Lung (tissue), 12 donors: ENCODE measurements around the gene RNF217. TPM values are rescaled to one million over a fixed set of nuclear protein-coding genes. Genes with fewer than 3 reads are reported as not detected.
"Not testable (repeated sequence)": the region's sequence is repeated elsewhere in the genome, so short reads cannot be mapped to it uniquely, and the experiment has no call there.

Experiments used
- ATAC-seq: fragments of 200-7000 bp; cut with Tn5 transposase; one replicate; pipeline ENCODE4 v1.9.1; 2020; ENCODE audit warnings: moderate number of reproducible peaks; ENCODE audit not compliant: insufficient read depth, low FRiP score
- DNase-seq, 3 donors: peaks; one replicate each; pipeline ENCODE4 v3.0.0-alpha.2; 2013 to 2017
- H3K27ac ChIP-seq, 2 donors: one replicate each; pipeline ENCODE4 v1.5.1; 2013; ENCODE audit warnings: mild to moderate bottlenecking in 2 of 2, moderate library complexity in 2 of 2, control low read depth in 1 of 2, inconsistent platforms in 1 of 2, low read depth in 1 of 2, low read length in 1 of 2
- H3K27me3 ChIP-seq, 3 donors: one replicate each; pipeline ENCODE4 v1.5.1; 2013; ENCODE audit warnings: low read length in 2 of 3; ENCODE audit not compliant: control insufficient read depth in 3 of 3, insufficient read depth in 3 of 3
- H3K36me3 ChIP-seq, 4 donors: one replicate each; pipeline ENCODE4 v1.5.1; 2013; ENCODE audit warnings: low read length in 4 of 4, mild to moderate bottlenecking in 1 of 4, moderate library complexity in 1 of 4; ENCODE audit not compliant: control insufficient read depth in 4 of 4, insufficient read depth in 4 of 4
- H3K4me1 ChIP-seq, 5 donors: one replicate each; pipeline ENCODE4 v1.5.1; 2013; ENCODE audit warnings: low read length in 5 of 5, mild to moderate bottlenecking in 2 of 5, moderate library complexity in 1 of 5; ENCODE audit not compliant: control insufficient read depth in 5 of 5, insufficient read depth in 5 of 5
- H3K4me3 ChIP-seq: one replicate; pipeline ENCODE4 v1.5.1; 2013; ENCODE audit warnings: mild to moderate bottlenecking, control low read depth, moderate library complexity
- H3K9ac ChIP-seq, 2 donors: one replicate each; pipeline ENCODE4 v1.5.1; 2013; ENCODE audit warnings: low read length in 2 of 2, control low read depth in 1 of 2; ENCODE audit not compliant: insufficient read depth in 1 of 2
- H3K9me3 ChIP-seq, 4 donors: one replicate each; pipeline ENCODE4 v1.5.1; 2013; ENCODE audit warnings: low read length in 3 of 4, mild to moderate bottlenecking in 1 of 4, moderate library complexity in 1 of 4; ENCODE audit not compliant: control insufficient read depth in 4 of 4, insufficient read depth in 3 of 4
- CTCF ChIP-seq: IDR thresholded peaks from 2 replicates; pipeline ENCODE4 v1.5.1; 2012; ENCODE audit warnings: mild to moderate bottlenecking; ENCODE audit errors: control extremely low read depth, extremely low read depth
- WGBS, 2 donors: extraction: QIAGEN DNeasy Blood & Tissue Kit; methylation state at CpG; one replicate each; pipeline ENCODE4 v1.1.7; 2013; 5-methylcytosine and 5-hydroxymethylcytosine counted together
- polyA plus RNA-seq, 2 donors: library from polyadenylated mRNA; stranded (reverse); fragments of 200-250 nt; gene quantifications; one replicate each; pipeline ENCODE4 v1.2.1, GENCODE V29; 2013
- total RNA-seq, 2 donors: library from RNA; depleted of rRNA in 1 of 2; stranded (reverse); fragments of >200 nt in 1 of 2; gene quantifications; one replicate each; pipeline ENCODE4 v1.2.1, GENCODE V29; 2014 to 2021
- donor health status: control.
- donor health status: control.
- donor health status: Bipolar disorder and iron deficiency.
- donor health status: healthy.
- donor health status: DM: yes; HTN: yes; CAD: no.

Gene RNF217
- total and polyA plus RNA-seq, 4 donors, result 3.1 to 58.6 (median 13.6) TPM

DNA sequence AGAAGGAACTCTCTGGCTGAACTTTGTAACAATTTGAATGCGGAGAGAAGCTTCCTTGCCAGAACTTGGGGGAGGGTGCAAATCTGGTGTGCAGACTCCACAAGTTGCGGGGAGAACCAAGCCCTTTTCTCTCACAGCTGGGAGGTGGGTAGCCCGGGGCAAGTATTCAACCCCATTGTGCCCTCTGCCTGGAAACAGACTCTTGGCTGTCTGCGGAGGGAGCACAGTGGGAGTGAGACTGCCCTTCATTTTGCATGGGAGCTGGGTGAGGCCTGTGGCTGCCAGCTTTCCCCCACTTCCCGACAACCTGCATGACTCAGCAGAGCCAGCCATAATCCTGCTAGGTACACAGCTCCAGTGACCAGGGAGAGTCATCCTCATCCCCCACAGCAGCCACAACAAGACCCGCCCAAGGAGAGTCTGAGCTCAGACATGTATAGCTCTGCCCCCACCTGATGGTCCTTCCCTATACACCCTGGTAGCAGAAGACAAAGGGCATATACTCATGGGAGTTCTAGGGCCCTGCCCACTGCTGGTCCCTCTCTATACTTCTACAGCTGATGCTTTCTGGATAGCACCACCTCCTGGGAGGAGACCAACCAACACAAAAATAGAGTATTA is 161.9 kb downstream of the RNF217 start:
- no peak for TF ChIP-seq CTCF
- ATAC-seq (no peak), DNase-seq (no peak)
- Histone ChIP-seq H3K9ac (no peak overlapping the region), H3K4me1 (no peaks in the 10 kb centered on the region), H3K36me3 (no peaks in the 10 kb centered on the region), H3K9me3 (no peaks in the 10 kb centered on the region), H3K4me3 (no peak overlapping the region), H3K27me3 (no peaks in the 10 kb centered on the region), H3K27ac (no peak overlapping the region)
- WGBS, 2 donors, result 83 to 89% methylated on average over 6 of the region's 6 CpGs

DNA sequence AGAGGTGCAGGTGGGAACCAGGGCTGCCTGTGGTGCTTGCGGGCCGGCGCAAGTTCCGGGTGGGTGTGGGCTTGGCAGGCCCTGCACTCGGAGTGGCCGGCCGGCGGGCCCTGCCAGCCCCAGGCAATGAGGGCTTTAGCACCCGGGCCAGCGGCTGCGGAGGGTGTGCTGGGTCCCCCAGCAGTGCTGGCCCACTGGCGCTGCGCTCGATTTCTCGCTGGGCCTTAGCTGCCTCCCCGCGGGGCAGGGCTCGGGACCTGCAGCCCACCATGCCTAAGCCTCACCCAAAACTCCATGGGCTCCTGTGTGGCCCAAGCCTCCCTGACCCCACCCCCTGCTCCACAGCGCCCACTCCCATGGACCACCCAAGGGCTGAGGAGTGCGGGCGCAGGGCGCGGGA is 163.6 kb downstream of the RNF217 start:
- not testable (repeated sequence) for H3K27me3 ChIP-seq, H3K9me3 ChIP-seq, H3K4me3 ChIP-seq, H3K4me1 ChIP-seq, DNase-seq, H3K36me3 ChIP-seq, ATAC-seq, H3K27ac ChIP-seq, H3K9ac ChIP-seq
- WGBS, 2 donors, result 96 to 99% methylated on average over 23 of the region's 23 CpGs

- no peak overlapping the region for H3K27ac ChIP-seq
These were observed 167.1 kb downstream of the RNF217 start for GRCh38 chr6:125129354-125129753.

GRCh38 chr6:125132058-125132457 is 169.8 kb downstream of the RNF217 start:
- DNase-seq (no peak), ATAC-seq (no peak)
- H3K9me3 ChIP-seq, result no peaks in the 10 kb centered on the region
- H3K9ac ChIP-seq, result no peak overlapping the region
- 57 to 79% methylated on average over 1 of the region's 1 CpG for WGBS, 2 donors
- no peak overlapping the region for H3K4me3 ChIP-seq
- no peaks in the 10 kb centered on the region for H3K4me1 ChIP-seq
- no peaks in the 10 kb centered on the region for H3K27me3 ChIP-seq
- TF ChIP-seq CTCF, result no peak
- no peaks in the 10 kb centered on the region for H3K36me3 ChIP-seq
- no peak overlapping the region for H3K27ac ChIP-seq

More at GRCh38 chr6:125129354-125129753, 167.1 kb downstream of the RNF217 start:
- no peak overlapping the region for H3K9ac ChIP-seq
- ATAC-seq, result no peak
- DNase-seq, result no peak
- WGBS, 2 donors, result 73 to 80% methylated on average over 4 of the region's 4 CpGs
- H3K9me3 ChIP-seq, result no peaks in the 10 kb centered on the region
- H3K27me3 ChIP-seq, result no peaks in the 10 kb centered on the region
- H3K36me3 ChIP-seq, result no peaks in the 10 kb centered on the region
- H3K4me3 ChIP-seq, result no peak overlapping the region
- TF ChIP-seq CTCF, result no peak
- no peaks in the 10 kb centered on the region for H3K4me1 ChIP-seq
